Activated gamma-delta T cell (primary cell): ENCODE results near the gene SCAMP2.

Source experiments
- DNase-seq: peaks from one replicate; lab custom pipeline; 2025; lab: John Stamatoyannopoulos, UW

The SCAMP2 gene

DNA sequence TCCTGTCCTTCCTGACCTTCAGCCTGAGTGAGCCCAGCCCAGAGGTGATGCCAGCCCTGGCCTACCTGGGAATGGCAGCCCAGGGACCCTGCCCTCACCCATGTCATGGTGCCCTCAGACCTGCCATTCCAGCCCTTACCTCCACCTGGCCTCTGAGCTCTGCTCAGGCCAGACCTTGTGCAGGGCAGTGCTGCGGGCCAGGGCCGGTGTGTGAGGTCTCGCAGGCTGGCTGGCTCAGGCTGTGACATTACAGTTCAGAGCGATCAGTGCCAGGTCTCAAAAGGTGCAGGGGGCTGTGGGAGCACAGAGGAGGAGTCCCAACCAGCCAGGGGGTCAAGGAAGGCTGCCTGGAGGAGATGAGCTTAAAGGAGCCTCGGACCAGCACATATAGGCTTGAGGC is 53.1 kb downstream of the SCAMP2 start:
- no peak for DNase-seq

DNA sequence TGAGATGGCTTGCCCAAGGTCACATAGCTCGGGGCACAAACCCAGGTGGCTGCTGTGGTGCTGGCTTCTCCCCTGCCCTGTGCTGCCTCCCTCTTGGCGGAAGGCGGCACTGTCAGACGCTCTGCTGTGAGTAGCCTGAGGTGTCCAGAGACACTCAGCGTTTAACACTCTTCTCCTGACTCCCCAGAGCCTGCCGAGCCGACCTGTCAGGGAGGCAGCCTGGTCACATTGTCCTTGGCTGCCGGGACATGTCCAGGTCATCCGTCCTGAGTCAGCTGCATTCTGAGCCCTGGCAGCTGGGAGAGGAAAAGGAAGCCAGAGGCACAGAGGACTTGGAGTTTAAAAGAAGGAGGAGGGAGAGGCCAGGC is 55.8 kb downstream of the SCAMP2 start:
- no peak for DNase-seq

DNA sequence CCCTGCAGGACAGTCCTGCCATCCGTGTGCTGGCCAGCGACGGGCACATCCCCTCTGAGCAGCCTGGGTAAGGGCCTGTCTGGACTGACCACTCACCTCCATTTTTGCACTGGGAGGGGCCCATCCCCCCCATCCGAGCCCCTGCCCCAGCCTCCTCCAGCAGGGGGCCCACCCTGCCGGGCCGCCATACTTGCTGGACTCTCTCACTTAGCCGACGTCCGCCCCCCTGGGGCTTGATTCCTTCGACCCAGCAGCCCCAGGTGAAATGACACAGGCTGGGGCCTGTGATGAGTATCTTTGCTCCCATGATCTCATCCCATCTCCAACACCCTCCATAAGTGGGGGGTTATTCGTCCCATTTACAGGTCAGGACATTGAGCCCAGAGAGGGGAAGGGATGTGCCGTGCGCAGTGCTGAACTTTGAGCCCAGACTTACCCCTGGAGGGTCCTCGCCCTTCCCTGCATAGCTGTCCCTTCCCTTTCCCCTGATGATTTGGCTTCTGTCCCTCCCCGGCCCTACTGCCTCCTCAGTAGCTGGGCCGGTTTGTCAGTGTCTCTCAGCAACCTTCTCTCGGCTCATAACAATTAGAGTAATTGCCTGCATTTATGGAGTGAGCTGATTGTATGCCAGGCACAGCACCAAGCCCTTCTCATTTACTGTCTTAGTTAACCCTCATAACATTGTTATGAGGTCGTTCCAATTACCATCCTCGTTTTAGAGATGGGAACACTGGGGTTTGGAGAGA is 56.4 kb downstream of the SCAMP2 start:
- DNase-seq = no peak

DNA sequence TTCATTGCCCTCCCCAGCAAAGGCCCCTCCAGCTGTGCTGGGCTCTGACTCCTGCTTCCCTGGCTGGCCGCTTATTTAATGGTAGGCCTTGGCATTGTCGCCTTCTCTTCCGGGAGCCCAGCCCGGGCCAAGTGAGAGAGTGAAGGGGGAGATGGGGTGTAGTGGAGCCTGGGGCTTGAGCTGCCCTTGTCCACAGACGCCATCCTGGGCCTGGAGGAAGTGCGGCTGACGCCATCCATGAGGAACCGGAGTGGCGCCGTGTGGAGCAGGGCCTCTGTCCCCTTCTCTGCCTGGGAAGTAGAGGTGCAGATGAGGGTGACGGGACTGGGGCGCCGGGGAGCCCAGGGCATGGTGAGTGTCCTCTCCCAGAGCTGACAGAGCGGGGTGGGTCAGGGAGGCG is 57.2 kb downstream of the SCAMP2 start:
- DNase-seq = no peak

DNA sequence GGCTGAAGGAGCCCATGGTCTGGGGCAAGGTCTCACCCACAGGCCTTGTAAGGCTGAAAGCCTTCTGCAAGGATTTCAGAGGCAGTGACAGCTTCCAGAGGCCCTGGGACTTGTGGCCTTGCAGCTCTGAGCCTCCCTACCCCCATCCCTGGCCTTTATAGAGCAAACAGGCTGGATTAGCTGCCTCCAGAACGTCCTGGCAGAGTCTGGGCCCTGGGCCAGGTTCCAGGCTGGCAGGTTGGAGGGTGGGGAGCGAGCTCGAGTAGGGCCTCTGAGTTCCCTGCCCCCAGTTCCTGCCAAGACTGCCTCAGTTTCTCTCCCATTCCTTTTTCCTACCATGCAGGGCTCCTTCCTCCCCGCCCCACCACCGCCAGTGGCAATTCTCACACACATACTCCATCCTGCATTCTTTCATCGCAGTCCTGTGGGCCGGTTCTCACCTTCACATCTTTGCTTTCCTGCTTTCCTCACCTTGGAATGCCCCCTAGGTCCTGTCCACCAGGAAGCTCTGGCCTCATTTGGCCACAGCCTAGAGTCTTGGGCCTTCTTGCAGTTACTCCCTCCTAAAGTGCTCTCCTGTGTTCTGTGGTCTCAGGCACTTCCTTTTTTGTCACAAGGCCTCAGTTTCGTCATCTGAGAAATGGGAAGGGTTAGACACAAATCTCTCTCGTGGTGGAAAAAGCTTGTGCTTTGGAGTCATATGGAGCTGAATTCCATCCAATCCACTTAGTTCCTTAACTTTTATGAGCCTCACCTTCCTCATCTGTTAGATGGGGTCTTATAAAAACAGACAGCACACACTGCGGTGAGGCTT is 57.8 kb downstream of the SCAMP2 start:
- DNase-seq = no peak

DNA sequence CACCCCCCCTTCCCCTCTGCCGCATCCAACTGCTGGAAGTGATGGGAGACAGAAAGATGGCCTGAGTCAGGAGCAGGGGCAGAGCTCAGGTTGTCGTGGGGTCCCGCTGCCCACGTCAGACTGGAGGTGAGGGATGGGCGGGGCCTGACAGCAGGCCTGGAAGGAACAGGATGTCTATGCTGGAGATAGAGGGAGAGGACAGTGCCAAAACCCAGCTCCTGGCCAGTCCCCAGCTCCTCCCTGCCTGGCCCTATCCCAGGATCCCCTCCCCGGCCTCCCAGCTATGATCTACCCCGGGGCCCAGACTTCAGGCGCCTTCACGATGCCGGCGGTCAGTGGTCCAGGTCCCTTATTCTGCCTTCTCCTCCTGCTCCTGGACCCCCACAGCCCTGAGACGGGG is 60.6 kb downstream of the SCAMP2 start, which contains the start of gene LMAN1L:
Gene LMAN1L (plus strand): TSS at position 303 of the 400 bp plus-strand sequence. CDS start 20 bp downstream, at position 323.
- no peak for DNase-seq

DNA sequence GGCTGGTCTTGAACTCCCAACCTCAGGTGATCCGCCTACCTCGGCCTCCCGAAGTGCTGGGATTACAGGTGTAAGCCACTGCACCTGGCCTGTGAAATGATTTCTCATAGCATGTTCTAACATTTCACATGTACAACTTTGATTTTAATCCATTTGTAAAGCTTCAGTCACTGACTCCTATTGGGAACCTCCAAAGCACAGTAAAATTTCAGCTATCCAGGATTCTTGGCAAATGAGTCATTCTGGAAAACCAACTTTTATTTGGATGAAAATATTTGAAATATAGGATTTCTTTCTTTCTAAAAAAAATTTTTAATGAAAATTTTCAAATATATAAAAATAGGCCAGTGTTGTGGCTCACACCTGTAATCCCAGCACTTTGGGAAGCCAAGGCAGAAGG is 63.2 kb downstream of the SCAMP2 start:
- DNase-seq = no peak

DNA sequence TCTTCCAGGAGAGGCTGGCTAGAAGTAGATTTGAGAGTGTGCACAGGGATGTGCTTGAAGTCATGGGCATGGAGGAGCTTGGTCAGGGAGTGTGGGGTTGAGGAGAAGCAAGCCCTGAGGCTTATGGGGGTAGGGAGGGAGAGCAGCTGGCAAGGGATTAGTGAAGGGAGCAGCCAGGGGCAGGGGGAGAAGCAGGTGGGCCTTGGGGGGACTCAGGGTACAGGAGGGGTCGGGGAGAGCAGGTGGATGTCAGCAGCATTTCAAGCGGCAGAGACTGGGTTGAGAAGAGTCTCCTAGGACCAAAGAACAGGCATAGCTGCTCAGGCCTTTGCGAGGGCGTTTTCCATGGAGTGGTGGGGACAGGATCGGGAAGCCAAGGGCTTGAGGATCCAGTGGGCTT is 63.9 kb downstream of the SCAMP2 start:
- DNase-seq = no peak

DNA sequence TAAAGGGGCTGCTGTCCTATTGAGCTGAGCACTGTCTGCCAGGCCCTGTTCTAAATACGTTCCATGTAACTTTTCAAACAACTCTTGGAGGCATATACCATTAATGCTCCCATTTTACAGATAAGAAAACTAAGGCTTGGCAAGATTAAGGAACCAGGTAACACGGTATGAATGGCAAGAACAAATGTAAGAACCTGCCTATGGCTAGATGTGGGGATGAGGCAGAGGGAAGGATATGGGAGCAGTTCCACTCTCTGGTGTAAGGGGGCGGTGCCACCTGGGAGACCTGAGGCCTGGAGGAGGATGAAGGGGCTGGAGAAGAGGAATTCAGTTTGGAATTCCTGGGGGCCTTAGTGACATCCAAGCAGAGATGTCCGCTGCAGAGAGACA is 64.3 kb downstream of the SCAMP2 start:
- no peak for DNase-seq

DNA sequence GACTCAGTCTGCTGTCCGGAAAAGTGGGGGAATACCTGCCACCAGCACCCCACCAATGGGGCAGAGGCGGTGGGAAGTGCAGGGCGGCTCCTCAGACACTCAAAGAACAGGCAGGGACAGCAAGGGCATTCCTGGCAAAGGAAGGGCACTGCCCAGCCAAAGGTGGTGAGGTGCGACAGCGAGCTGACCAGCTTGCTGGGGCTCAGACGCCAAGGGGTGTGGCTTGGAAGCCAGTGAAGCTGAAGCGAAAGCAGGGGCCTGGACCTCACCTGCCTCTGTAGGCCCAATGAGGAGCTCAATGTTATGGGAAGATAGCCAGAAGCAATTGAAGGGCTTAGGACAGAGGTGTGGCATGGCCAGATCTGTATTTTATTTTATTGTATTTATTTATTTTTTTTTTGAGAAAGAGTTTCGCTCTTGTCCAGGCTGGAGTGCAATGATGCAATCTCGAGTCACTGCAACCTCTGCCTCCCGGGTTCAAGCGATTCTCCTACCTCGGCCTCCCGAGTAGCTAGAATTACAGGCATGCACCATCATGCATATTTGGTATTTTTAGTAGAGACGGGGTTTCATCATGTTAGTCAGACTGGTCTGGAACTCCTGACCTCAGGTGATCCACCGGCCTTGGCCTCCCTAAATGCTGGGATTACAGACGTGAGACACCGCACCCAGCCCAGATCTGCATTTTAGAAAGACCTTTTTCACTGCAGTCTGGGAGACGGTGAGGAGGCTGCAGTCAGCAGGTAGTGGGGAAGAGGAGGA is 64.9 kb downstream of the SCAMP2 start:
- DNase-seq = no peak

DNA sequence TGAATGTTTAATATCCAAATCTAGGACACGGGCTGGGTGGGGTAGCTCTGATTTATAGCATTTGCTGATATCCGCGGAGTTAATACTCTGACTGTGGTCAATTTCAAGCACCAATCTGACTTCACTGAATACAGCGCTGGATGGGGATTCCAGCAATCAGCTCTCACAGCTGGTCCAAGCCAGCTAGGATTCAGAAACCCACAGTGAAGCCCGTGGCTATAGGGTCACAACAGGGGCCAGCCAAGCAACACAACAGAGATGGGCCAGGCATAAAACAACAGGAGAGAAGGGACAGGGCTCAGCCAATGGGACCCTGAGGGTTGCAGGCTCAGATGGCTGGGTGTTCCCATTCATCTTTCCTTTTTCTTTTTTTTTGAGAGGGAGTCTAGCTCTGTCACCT is 65.9 kb downstream of the SCAMP2 start:
- DNase-seq = no peak

DNA sequence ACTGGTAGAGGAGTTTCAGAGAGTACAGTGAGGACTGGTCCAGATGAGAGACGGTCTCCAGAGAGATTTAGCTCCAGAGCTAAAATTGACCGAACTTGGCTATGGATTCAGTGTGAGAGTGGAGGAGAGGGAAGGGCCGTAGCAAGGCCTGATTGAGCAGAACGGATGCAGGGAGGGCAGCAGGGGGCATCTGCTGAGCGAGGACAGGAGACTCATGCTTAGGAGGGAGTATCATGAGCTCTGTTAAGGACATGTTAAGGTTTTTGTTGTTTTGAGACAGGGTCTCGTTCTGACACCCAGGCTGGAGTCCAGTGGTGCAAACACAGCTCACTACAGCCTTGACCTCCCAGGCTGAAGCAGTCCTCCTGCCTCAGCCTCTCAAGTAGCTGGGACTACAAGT is 68.2 kb downstream of the SCAMP2 start:
- DNase-seq = no peak

DNA sequence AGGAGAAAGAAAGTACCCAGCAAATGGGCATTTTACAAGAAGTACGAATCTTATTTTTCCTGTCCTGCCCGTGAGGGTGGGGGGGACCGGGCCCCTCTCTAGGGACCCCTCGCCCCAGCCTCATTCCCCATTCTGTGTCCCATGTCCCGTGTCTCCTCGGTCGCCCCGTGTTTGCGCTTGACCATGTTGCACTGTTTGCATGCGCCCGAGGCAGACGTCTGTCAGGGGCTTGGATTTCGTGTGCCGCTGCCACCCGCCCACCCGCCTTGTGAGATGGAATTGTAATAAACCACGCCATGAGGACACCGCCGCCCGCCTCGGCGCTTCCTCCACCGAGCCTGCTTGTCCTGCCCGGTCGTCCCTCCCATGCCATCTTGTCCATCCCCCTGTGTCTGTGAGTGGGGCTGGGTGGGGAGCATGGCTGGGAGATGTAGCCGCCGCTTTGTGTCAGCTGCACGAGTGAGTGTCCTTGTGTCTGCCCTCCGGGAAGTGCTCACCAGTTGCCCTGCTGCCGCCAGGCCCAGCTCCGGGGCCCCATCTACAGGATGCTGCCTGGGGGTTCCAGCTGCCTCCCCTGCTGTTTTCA is 70.2 kb downstream of the SCAMP2 start:
- DNase-seq = no peak

DNA sequence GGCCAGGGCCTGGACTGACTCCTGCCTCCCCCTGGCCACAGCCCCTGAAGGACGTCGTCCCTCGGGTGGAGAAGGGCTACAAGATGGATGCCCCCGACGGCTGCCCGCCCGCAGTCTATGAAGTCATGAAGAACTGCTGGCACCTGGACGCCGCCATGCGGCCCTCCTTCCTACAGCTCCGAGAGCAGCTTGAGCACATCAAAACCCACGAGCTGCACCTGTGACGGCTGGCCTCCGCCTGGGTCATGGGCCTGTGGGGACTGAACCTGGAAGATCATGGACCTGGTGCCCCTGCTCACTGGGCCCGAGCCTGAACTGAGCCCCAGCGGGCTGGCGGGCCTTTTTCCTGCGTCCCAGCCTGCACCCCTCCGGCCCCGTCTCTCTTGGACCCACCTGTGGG is 70.9 kb downstream of the SCAMP2 start:
- DNase-seq = no peak

DNA sequence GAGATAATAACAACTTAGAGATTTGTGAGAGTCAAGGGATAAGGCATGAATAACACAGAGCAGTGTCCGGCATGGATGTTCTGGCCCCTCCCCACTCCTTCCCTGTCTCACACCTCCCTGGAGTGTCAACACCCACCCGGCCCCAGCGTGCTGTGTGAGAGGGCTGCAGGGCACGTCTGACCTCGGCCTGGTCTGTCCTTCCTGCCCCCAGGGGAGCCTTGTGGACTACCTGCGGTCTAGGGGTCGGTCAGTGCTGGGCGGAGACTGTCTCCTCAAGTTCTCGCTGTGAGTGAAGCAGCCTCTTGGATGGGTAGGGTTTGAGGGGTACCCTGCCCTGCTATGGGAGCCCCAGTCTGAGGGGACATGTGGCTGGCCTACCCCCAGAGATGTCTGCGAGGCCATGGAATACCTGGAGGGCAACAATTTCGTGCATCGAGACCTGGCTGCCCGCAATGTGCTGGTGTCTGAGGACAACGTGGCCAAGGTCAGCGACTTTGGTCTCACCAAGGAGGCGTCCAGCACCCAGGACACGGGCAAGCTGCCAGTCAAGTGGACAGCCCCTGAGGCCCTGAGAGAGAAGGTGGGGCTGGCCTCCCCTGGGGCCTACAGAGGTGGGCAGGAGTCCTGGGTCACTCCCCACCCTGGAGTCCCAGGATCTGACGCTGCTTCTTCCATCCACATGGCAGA is 71.7 kb downstream of the SCAMP2 start:
- no peak for DNase-seq

DNA sequence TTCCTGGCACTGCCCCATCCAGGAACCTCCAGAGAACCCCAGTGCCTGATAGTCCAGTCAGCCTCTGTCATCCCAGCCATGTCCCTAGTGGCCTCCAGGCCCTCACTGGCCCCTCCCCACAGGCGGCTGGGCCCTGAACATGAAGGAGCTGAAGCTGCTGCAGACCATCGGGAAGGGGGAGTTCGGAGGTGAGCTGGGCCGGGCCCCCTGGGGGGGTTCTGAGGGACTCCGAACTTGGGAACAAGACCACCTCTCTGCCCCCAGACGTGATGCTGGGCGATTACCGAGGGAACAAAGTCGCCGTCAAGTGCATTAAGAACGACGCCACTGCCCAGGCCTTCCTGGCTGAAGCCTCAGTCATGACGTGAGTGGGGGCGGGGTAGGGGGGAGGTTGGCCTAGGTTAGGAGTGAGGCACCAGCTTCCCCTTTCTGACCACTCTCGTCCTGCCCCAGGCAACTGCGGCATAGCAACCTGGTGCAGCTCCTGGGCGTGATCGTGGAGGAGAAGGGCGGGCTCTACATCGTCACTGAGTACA is 72.5 kb downstream of the SCAMP2 start:
- no peak for DNase-seq

DNA sequence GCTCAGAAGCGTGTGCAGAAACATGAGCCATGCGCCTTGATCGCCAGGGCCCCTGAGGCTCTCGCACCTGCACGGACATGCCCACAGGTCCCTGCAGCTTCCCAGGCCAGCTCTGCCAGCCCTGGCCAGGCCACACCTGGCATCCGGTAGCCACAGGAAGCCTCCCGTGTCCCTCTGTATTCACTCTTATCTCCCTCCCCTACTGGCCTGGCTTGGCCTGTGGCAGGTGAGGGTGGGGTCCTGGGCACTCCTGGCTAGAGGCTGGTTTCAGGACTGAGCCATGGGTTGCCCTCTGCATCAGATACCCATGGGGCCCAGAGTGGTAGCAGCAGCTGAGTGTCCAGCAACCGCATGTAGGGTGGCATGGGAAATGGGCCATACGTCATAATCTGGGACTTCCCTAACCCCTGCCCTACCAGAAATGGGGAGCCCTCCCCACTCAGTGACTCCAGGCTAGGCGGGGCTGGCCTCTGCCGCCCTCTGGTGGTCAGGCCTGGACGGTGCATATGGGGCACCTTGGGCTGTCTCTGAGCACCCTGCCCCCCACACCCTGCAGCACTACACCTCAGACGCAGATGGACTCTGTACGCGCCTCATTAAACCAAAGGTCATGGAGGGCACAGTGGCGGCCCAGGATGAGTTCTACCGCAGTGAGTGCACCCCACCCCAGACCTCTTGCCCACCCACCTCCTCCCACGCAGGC is 73.2 kb downstream of the SCAMP2 start:
- peak; percentile 73 for DNase-seq

DNA sequence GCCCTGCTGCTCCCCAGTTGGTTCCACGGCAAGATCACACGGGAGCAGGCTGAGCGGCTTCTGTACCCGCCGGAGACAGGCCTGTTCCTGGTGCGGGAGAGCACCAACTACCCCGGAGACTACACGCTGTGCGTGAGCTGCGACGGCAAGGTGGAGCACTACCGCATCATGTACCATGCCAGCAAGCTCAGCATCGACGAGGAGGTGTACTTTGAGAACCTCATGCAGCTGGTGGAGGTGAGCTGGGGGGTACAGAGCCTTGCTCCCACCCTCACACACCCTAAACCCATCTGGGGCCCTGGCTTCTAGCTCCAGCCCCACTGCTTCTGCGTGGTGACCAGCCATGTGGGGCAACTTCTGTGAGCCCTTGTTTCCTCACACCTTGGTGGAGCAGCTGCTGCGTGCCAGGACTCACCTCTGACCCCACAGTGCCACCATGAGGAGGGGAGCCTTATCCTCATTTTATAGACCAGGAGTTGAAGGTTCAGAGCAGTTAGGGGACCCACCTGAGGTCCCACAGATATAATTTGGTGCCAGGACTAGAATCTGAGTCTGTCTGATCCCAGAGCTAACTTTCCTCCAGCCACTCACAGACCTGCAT is 73.8 kb downstream of the SCAMP2 start:
- DNase-seq = no peak

DNA sequence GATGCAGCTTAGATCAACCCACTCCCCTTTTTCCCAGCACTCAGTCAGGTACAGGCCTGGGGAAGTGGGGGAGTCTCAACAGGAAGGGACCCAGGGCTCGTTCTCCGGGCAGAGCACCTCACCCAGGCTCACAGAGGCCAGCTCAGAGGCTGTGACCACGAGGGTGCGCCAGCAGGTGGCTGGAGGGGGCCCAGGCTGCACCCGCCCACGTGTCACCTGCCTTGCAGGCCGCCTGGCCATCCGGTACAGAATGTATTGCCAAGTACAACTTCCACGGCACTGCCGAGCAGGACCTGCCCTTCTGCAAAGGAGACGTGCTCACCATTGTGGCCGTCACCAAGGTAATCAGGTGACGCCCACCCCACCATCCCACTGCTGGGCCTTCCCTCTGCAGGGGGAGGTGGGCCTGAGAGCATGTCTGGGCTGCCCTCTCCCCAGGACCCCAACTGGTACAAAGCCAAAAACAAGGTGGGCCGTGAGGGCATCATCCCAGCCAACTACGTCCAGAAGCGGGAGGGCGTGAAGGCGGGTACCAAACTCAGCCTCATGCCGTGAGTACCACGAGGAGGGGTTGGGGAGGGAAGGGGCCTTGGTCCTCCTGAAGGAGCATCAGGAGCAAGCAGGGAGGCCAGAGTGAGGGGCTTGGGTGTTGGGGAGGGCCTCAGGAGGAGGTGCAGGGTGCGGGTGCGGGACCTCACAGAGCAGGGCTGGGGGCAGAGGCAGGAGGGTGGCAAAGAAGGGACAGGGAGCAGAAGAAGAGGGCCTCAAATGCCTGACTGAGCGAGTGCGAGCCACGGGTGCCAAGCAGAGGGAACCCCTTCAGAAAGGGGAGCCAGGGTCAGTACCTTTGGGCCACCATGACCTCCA is 74.5 kb downstream of the SCAMP2 start:
- DNase-seq = no peak
